OCI-LY7 (cell line): Measurements from ENCODE around the gene PKN3.

Experiments
- CTCF ChIP-seq: fragments of 200-600 bp; sonication (generic); conservative IDR thresholded peaks from 2 replicates; pipeline ENCODE4 v1.5.1; 2014; ENCODE audit warnings: mild to moderate bottlenecking, antibody characterized with exemption, low read length, moderate library complexity, mixed read lengths
- EZH2phosphoT487 ChIP-seq: fragments of 200-600 bp; sonication (generic); IDR thresholded peaks from 2 replicates; pipeline ENCODE4 v1.6.1; 2018; ENCODE audit warnings: low read depth, borderline replicate concordance, mild to moderate bottlenecking, mixed run types, antibody characterized with exemption, low read length, moderate library complexity, mixed read lengths

DNA sequence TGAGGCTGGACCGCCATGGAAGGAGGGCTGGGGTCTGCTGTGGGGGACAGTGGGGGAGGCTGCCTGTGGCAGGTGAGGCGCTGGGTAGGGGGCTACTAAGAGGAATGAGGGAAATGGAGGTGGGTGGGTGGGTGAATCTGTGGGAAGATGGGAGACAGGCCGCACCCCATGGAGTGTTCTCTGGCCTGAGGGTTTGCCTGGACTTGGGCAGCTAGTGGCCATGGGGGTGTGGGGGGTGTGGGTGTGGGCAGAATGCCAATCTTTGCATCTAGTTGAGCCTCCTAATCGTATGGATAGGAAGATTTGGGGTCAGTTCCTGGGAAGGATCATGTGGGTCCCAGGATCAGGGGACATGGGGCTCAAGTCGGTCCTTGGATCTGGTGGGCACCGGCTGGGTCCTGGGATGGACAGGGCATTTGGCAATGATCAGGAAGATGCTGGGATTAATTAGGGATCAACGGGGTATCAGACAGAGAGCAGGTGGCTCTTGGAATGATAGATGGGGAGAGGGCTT, 21.1 kb downstream of the PKN3 start:
- TF ChIP-seq CTCF: no peak
- no peak for TF ChIP-seq EZH2phosphoT487
